HCT116 (cell line): ENCODE data around the gene STK31. TPM values are rescaled to one million over a fixed set of nuclear protein-coding genes. Genes with fewer than 3 reads are reported as not detected.

ENCODE experiments used
- ATAC-seq: fragments of 200-7000 bp; cut with Tn5 transposase; 2 replicates; pipeline ENCODE4 v1.9.1; 2020; ENCODE audit warnings: mild to moderate bottlenecking, moderate library complexity
- BruUV-seq: library from RNA; stranded (reverse); fragments of 400-500 nt; replicated peaks from 2 replicates; lab custom pipeline; 2021; lab: Mats Ljungman, UMichigan
- CTCF ChIA-PET: fragments of 300-600 bp; sonication (Branson Sonifier 250); formaldehyde crosslinking; loops from one replicate; lab custom pipeline; 2021; ENCODE audit warnings: antibody characterized with exemption; lab: Charles Lee
- POLR2A ChIA-PET: fragments of 300-600, 350-600 bp; sonication (Branson Sonifier 250); formaldehyde crosslinking; loops from one replicate; lab custom pipeline; 2021; ENCODE audit warnings: antibody characterized with exemption; lab: Charles Lee
- RAD21 ChIA-PET, 2 experiments: fragments of 300-600 bp; sonication (Branson Sonifier 250); formaldehyde crosslinking; loops; one replicate each; lab custom pipeline; 2023; ENCODE audit warnings: low total read pairs in 2 of 2; ENCODE audit not compliant: uncharacterized antibody in 2 of 2, unreplicated experiment in 2 of 2, low non-redundant PET in 1 of 2; lab: Charles Lee
- DNase-seq: peaks from one replicate; pipeline ENCODE4 v3.0.0-alpha.2; 2010; ENCODE audit warnings: low read depth, low spot score
- H2AFZ ChIP-seq: fragments of 200-600 bp; shearing (Covaris generic), sonication (generic); 2 replicates; pipeline ENCODE4 v1.6.1; 2017; ENCODE audit warnings: low read depth, mixed run types, mixed read lengths, antibody characterized with exemption, low read length; ENCODE audit not compliant: poor library complexity, severe bottlenecking
- H3K27ac ChIP-seq: 2 replicates; pipeline ENCODE4 v1.5.1; 2012; ENCODE audit warnings: low read depth, low read length
- H3K27me3 ChIP-seq: fragments of 200-600 bp; sonication (generic); 2 replicates; pipeline ENCODE4 v1.6.1; 2016; ENCODE audit warnings: mixed run types, low read length, mixed read lengths; ENCODE audit not compliant: insufficient read depth
- H3K36me3 ChIP-seq, 2 experiments: fragments of 200-500 bp in 1 of 2; fragments of 200-600 bp in 1 of 2; sonication (Bioruptor generic) in 1 of 2; sonication (generic) in 1 of 2; 2 replicates each; pipeline versions ENCODE4 v1.5.1 to v1.6.1; 2014 to 2016; ENCODE audit warnings: low read length in 2 of 2, inconsistent platforms in 1 of 2, mixed read lengths in 1 of 2, mixed run types in 1 of 2; ENCODE audit not compliant: insufficient read depth in 2 of 2, control insufficient read depth in 1 of 2
- H3K4me1 ChIP-seq, 2 experiments: fragments of 200-600 bp in 1 of 2; sonication (generic) in 1 of 2; 2 replicates each; pipeline versions ENCODE4 v1.5.1 to v1.6.1; 2012 to 2017; ENCODE audit warnings: low read length in 2 of 2, inconsistent platforms in 1 of 2, mild to moderate bottlenecking in 1 of 2, mixed read lengths in 1 of 2, mixed run types in 1 of 2, moderate library complexity in 1 of 2; ENCODE audit not compliant: insufficient read depth in 2 of 2, control insufficient read depth in 1 of 2
- H3K4me2 ChIP-seq: fragments of 200-600 bp; sonication (generic); 2 replicates; pipeline ENCODE4 v1.6.1; 2017; ENCODE audit warnings: mixed run types, low read length, mixed read lengths
- H3K4me3 ChIP-seq, 2 experiments: fragments of 200-600 bp in 1 of 2; sonication (generic) in 1 of 2; replicated peaks in 1 of 2; 2 replicates each; pipeline ENCODE4 v1.5.1; 2011 to 2016; ENCODE audit warnings: low read length in 2 of 2, control low read depth in 1 of 2, low read depth in 1 of 2, mild to moderate bottlenecking in 1 of 2, mixed read lengths in 1 of 2, mixed run types in 1 of 2
- H3K79me2 ChIP-seq: fragments of 200-600 bp; sonication (generic); 2 replicates; pipeline ENCODE4 v1.6.1; 2017; ENCODE audit warnings: mild to moderate bottlenecking, mixed run types, low read length, moderate library complexity, mixed read lengths; ENCODE audit not compliant: insufficient read depth
- H3K9ac ChIP-seq: fragments of 200-600 bp; sonication (generic); 2 replicates; pipeline ENCODE4 v1.6.1; 2016; ENCODE audit warnings: low read length, mixed read lengths
- H3K9me2 ChIP-seq: fragments of 200-600 bp; sonication (generic), shearing (Covaris generic); 2 replicates; pipeline ENCODE4 v1.6.1; 2017; ENCODE audit warnings: mixed run types, mild to moderate bottlenecking, moderate library complexity; ENCODE audit not compliant: insufficient read depth
- H3K9me3 ChIP-seq, 2 experiments: fragments of 200-500 bp in 1 of 2; fragments of 200-600 bp in 1 of 2; sonication (Bioruptor generic) in 1 of 2; sonication (generic) in 1 of 2; 2 replicates each; pipeline ENCODE4 v1.6.1; 2014 to 2017; ENCODE audit warnings: low read length in 2 of 2, mixed read lengths in 2 of 2, inconsistent platforms in 1 of 2, low read depth in 1 of 2, mild to moderate bottlenecking in 1 of 2, mixed run types in 1 of 2, moderate library complexity in 1 of 2; ENCODE audit not compliant: control insufficient read depth in 1 of 2, insufficient read depth in 1 of 2
- H4K20me1 ChIP-seq: fragments of 200-600 bp; sonication (generic), shearing (Covaris generic); 2 replicates; pipeline ENCODE4 v1.6.1; 2017; ENCODE audit warnings: mixed run types, mild to moderate bottlenecking, moderate library complexity; ENCODE audit not compliant: insufficient read depth
- CBX3 ChIP-seq: IDR thresholded peaks from 2 replicates; pipeline ENCODE4 v1.6.1; 2012; ENCODE audit warnings: low read depth
- CEBPB ChIP-seq: IDR thresholded peaks from 2 replicates; pipeline ENCODE4 v1.6.1; 2012; ENCODE audit warnings: low read depth
- EZH2 ChIP-seq: fragments of 200-600 bp; sonication (generic); IDR thresholded peaks from 2 replicates; pipeline ENCODE4 v1.6.1; 2017; ENCODE audit warnings: antibody characterized with exemption, mixed run types
- FOSL1 ChIP-seq: IDR thresholded peaks from 2 replicates; pipeline ENCODE4 v1.6.1; 2012; ENCODE audit warnings: low read depth
- intact Hi-C: fragments of 100-400 bp; cut with micrococcal nuclease; formaldehyde crosslinking; loops from 2 replicates; pipeline ENCODE4 v1.10.0; 2022
- total RNA-seq: library from RNA; stranded (reverse); gene quantifications from one replicate; pipeline ENCODE4 v1.2.1, GENCODE V29; 2021; ENCODE audit not compliant: unreplicated experiment
- TF ChIP-seq, protein P1 (sequence below): IDR thresholded peaks from 2 replicates; pipeline ENCODE4 v1.6.1; 2012; ENCODE audit warnings: low read depth

The STK31 gene
- total RNA-seq, 1 experiment from 2014 or later = not detected

DNA sequence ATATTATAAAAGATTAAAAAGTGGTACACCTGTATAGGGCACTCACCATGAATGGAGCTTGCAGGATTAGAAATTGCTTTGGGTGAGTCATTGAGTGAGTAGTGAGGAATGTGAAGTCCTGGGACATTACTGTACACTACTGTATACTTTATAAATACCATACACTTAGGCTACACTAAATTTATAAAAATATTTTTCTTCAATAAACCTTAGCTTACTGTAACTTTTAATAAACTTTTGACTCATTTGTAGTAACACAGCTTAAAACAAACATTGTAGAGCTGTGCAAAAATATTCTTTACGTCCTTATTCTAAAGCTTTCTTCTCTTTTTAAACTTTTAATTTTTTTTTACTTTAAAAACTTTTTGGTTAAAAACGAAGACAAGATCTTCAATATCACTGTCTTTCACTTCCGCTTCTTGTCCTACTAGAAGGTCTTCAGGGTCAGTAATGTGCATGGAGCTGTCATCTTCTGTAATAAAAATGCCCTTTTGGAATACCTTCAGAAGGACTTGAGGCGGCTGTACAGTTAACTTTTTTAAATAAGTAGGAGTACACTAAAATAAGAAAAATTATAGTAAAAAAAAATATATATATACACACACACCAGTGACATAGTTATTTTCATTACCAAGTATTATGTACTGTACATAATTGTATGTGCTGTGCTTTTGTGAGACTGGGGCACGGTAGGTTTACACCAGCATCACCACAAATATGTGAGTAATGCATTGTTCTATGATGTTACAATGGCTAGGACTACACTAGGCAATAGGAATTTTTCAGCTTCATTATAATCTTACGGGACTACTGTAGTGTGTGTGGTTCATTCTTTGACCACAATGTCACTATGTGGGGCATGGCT is 3.5 kb downstream of the STK31 start:
- H3K27me3 ChIP-seq = no peaks in the 10 kb centered on the region
- no peak for TF ChIP-seq EZH2
- TF ChIP-seq, protein P1, sequence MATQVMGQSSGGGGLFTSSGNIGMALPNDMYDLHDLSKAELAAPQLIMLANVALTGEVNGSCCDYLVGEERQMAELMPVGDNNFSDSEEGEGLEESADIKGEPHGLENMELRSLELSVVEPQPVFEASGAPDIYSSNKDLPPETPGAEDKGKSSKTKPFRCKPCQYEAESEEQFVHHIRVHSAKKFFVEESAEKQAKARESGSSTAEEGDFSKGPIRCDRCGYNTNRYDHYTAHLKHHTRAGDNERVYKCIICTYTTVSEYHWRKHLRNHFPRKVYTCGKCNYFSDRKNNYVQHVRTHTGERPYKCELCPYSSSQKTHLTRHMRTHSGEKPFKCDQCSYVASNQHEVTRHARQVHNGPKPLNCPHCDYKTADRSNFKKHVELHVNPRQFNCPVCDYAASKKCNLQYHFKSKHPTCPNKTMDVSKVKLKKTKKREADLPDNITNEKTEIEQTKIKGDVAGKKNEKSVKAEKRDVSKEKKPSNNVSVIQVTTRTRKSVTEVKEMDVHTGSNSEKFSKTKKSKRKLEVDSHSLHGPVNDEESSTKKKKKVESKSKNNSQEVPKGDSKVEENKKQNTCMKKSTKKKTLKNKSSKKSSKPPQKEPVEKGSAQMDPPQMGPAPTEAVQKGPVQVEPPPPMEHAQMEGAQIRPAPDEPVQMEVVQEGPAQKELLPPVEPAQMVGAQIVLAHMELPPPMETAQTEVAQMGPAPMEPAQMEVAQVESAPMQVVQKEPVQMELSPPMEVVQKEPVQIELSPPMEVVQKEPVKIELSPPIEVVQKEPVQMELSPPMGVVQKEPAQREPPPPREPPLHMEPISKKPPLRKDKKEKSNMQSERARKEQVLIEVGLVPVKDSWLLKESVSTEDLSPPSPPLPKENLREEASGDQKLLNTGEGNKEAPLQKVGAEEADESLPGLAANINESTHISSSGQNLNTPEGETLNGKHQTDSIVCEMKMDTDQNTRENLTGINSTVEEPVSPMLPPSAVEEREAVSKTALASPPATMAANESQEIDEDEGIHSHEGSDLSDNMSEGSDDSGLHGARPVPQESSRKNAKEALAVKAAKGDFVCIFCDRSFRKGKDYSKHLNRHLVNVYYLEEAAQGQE = no peak
- no peak for TF ChIP-seq CEBPB
- TF ChIP-seq FOSL1 = peak; percentile 25; the same call in 1 of the 2 replicates
- TF ChIP-seq CBX3 = no peak
- no peaks in the 10 kb centered on the region for H4K20me1 ChIP-seq
- no peaks in the 10 kb centered on the region for H3K9me2 ChIP-seq
- no peak overlapping the region for H3K27ac ChIP-seq
- H3K4me2 ChIP-seq = peak overlapping the region; percentile 35
- BruUV-seq = no TSS peak
- ATAC-seq = peak; percentile 83
- no peaks in the 10 kb centered on the region for H3K36me3 ChIP-seq
- POLR2A ChIA-PET = no interaction called here
- RAD21 ChIA-PET = interaction anchor here in 1 of 2 experiments (0.9 to 1.4 kb wide), 2 partner anchors 144 to 167 kb away, joined by 3 read pairs; no protein-coding TSS in a partner anchor
- intact Hi-C loops = loop anchor here (2.0 to 5.0 kb wide), 2 partner anchors 283 to 441 kb away; no protein-coding TSS in a partner anchor
- H3K9ac ChIP-seq = no peak overlapping the region
- peaks cover 0 to 17% of the 10 kb centered on the region in 2 experiments; a peak in 2 of 4 replicates for H3K4me1 ChIP-seq
- CTCF ChIA-PET = interaction anchor here (1.1 to 7.1 kb wide), 5 partner anchors 17 to 441 kb away, joined by 3 to 49 read pairs (median 6); partner anchors contain the start of gene CCDC126
- no peak overlapping the region for H3K4me3 ChIP-seq
- H3K79me2 ChIP-seq = no peaks in the 10 kb centered on the region
- H2AFZ ChIP-seq = peak overlapping the region; percentile 86
- DNase-seq = no peak
- H3K9me3 ChIP-seq = no peaks in the 10 kb centered on the region
